B cell (primary cell): Measurements from ENCODE around the gene AMPH. TPM values are rescaled to one million over a fixed set of nuclear protein-coding genes. Genes with fewer than 3 reads are reported as not detected.

ENCODE experiments used
- ATAC-seq: fragments of 200-7000 bp; cut with Tn5 transposase; one replicate; pipeline ENCODE4 v1.10.0; 2021; ENCODE audit warnings: low read depth, mild to moderate bottlenecking, moderate number of reproducible peaks, moderate library complexity
- CTCF ChIA-PET: fragments of 350-600 bp; sonication (Branson Sonifier 250); formaldehyde crosslinking; loops from one replicate; lab custom pipeline; 2021; ENCODE audit warnings: antibody characterized with exemption, inconsistent platforms; lab: Charles Lee
- POLR2A ChIA-PET: fragments of 350-600 bp; sonication (Branson Sonifier 250); formaldehyde crosslinking; loops from one replicate; lab custom pipeline; 2021; ENCODE audit warnings: antibody characterized with exemption; lab: Charles Lee
- DNase-seq: peaks from one replicate; pipeline ENCODE4 v3.0.0; 2013
- H2AFZ ChIP-seq: 2 replicates; pipeline ENCODE4 v1.6.1; 2012; ENCODE audit warnings: mild to moderate bottlenecking, low read depth, low read length; ENCODE audit not compliant: insufficient read depth, poor library complexity, severe bottlenecking
- H3K27ac ChIP-seq, 2 donors: 1 replicate in 1 of 2; 2 replicates in 1 of 2; pipeline ENCODE4 v1.5.1; 2012 to 2013; ENCODE audit warnings: low read length in 2 of 2, mild to moderate bottlenecking in 2 of 2, moderate library complexity in 1 of 2
- H3K27me3 ChIP-seq, 4 experiments: fragments of 200-600 bp in 1 of 4; sonication (generic) in 1 of 4; replicated peaks in 1 of 4; 1 replicate in 2 of 4; 2 replicates in 2 of 4; pipeline versions ENCODE4 v1.6.1 to v1.7.0; 2013 to 2016; ENCODE audit warnings: low read length in 3 of 4, mild to moderate bottlenecking in 2 of 4, mixed read lengths in 1 of 4, moderate library complexity in 1 of 4; ENCODE audit not compliant: insufficient read depth in 4 of 4, control insufficient read depth in 3 of 4; ENCODE audit errors: control extremely low read depth in 1 of 4
- H3K36me3 ChIP-seq, 2 experiments: replicated peaks in 1 of 2; 1 replicate in 1 of 2; 2 replicates in 1 of 2; pipeline versions ENCODE4 v1.6.1 to v1.7.1; 2013; ENCODE audit warnings: low read length in 1 of 2; ENCODE audit not compliant: insufficient read depth in 2 of 2, control insufficient read depth in 1 of 2; ENCODE audit errors: control extremely low read depth in 1 of 2, extremely low read depth in 1 of 2
- H3K4me1 ChIP-seq, 2 donors: fragments of 200-600 bp in 1 of 2; sonication (generic) in 1 of 2; 1 replicate in 1 of 2; 2 replicates in 1 of 2; pipeline versions ENCODE4 v1.5.1 to v1.6.1; 2013 to 2017; ENCODE audit warnings: low read length in 2 of 2; ENCODE audit not compliant: control insufficient read depth in 2 of 2, insufficient read depth in 2 of 2
- H3K4me2 ChIP-seq: replicated peaks from 2 replicates; pipeline ENCODE3; 2012; ENCODE audit warnings: mild to moderate bottlenecking, low read depth, low read length; ENCODE audit not compliant: poor library complexity, severe bottlenecking
- H3K4me3 ChIP-seq, 5 experiments: fragments of 200-600 bp in 1 of 5; sonication (generic) in 1 of 5; 1 replicate in 3 of 5; 2 replicates in 2 of 5; pipeline versions ENCODE4 v1.5.1 to v1.7.0; 2011 to 2016; ENCODE audit warnings: low read length in 4 of 5, mild to moderate bottlenecking in 4 of 5, low read depth in 2 of 5, control low read depth in 1 of 5, moderate library complexity in 1 of 5; ENCODE audit not compliant: insufficient read depth in 1 of 5; ENCODE audit errors: control extremely low read depth in 1 of 5, extremely low read depth in 1 of 5
- H3K79me2 ChIP-seq: fragments of 200-600 bp; sonication (generic); one replicate; pipeline ENCODE4 v1.6.0; 2016; ENCODE audit warnings: low read length; ENCODE audit not compliant: control insufficient read depth, insufficient read depth
- H3K9ac ChIP-seq: fragments of 200-600 bp; sonication (generic); 2 replicates; pipeline ENCODE4 v1.6.1; 2017; ENCODE audit warnings: mild to moderate bottlenecking, low read length, moderate library complexity
- H3K9me3 ChIP-seq, 3 donors: one replicate each; pipeline versions ENCODE4 v1.6.1 to v1.7.1; 2013; ENCODE audit warnings: low read length in 2 of 3; ENCODE audit not compliant: control insufficient read depth in 2 of 3, insufficient read depth in 1 of 3; ENCODE audit errors: control extremely low read depth in 1 of 3
- H4K20me1 ChIP-seq: 2 replicates; pipeline ENCODE4 v1.6.0; 2012; ENCODE audit warnings: mild to moderate bottlenecking, low read length; ENCODE audit not compliant: insufficient read depth, control insufficient read depth, poor library complexity, severe bottlenecking
- H3K27ac Mint-ChIP-seq: one replicate; pipeline ENCODE4 v1.8.0; 2021; ENCODE audit warnings: mixed read lengths
- H3K27me3 Mint-ChIP-seq: one replicate; pipeline ENCODE4 v1.8.0; 2021; ENCODE audit warnings: mixed read lengths
- H3K4me1 Mint-ChIP-seq: one replicate; pipeline ENCODE4 v1.8.0; 2021; ENCODE audit warnings: mixed read lengths
- H3K4me3 Mint-ChIP-seq: one replicate; pipeline ENCODE4 v1.8.0; 2021; ENCODE audit warnings: mixed read lengths
- H3K9me3 Mint-ChIP-seq: one replicate; pipeline ENCODE4 v1.8.0; 2022; ENCODE audit warnings: mixed read lengths; ENCODE audit not compliant: insufficient read depth
- CTCF ChIP-seq: fragments of 200-600 bp; IDR thresholded peaks from one replicate; pipeline ENCODE4 v1.8.0; 2022; ENCODE audit warnings: antibody characterized with exemption, mild to moderate bottlenecking
- EZH2 ChIP-seq: IDR thresholded peaks from 2 replicates; pipeline ENCODE4 v1.6.1; 2012; ENCODE audit warnings: borderline replicate concordance, low read depth, mild to moderate bottlenecking, moderate library complexity, low read length; ENCODE audit not compliant: insufficient read depth, poor library complexity, severe bottlenecking
- WGBS: methylation state at CpG from one replicate; pipeline ENCODE4 v1.1.5; 2013; ENCODE audit warnings: missing lambda C conversion rate; ENCODE audit not compliant: insufficient coverage; 5-methylcytosine and 5-hydroxymethylcytosine counted together
- intact Hi-C: fragments of 100-400 bp; cut with micrococcal nuclease; formaldehyde crosslinking; loops from one replicate; pipeline ENCODE4 v1.10.0; 2022
- polyA plus RNA-seq: library from polyadenylated mRNA; depleted of rRNA; stranded (reverse); fragments of >200 nt; gene quantifications from 2 replicates; pipeline ENCODE4 v1.2.3, GENCODE V29; 2012
- total RNA-seq, 2 donors: library from RNA; stranded (reverse); fragments of 120-200 nt in 1 of 2; gene quantifications; 1 replicate in 1 of 2; 2 replicates in 1 of 2; pipeline versions ENCODE4 v1.2.3 to v1.2.4, GENCODE V29; 2013 to 2022

AMPH gene
- total and polyA plus RNA-seq, 2 donors (not counting 1 experiment from before 2014, with no cell fraction given) = not detected

GRCh38 chr7:38568497-38568896 lies 62.7 kb downstream of the AMPH start:
- no peak overlapping the region for H3K4me3 ChIP-seq
- TF ChIP-seq CTCF (no peak), EZH2 (no peak)
- H3K4me2 ChIP-seq = no peak overlapping the region
- ChIA-PET CTCF (no interaction called here), POLR2A (no interaction called here)
- H3K27ac ChIP-seq = no peak overlapping the region
- H3K36me3 ChIP-seq = no peaks in the 10 kb centered on the region
- Mint-ChIP-seq H3K27me3 (peaks cover 7% of the 10 kb centered on the region), H3K9me3 (no peaks in the 10 kb centered on the region), H3K4me1 (no peaks in the 10 kb centered on the region), H3K27ac (no peak overlapping the region), H3K4me3 (no peak overlapping the region)
- H2AFZ ChIP-seq = no peak overlapping the region
- H4K20me1 ChIP-seq = no peaks in the 10 kb centered on the region
- WGBS = no CpG with 5 or more reads among the region's 2 CpGs
- intact Hi-C loops = no loop called here
- no peaks in the 10 kb centered on the region for H3K27me3 ChIP-seq
- H3K4me1 ChIP-seq = no peaks in the 10 kb centered on the region
- H3K9me3 ChIP-seq = no peaks in the 10 kb centered on the region
- no peaks in the 10 kb centered on the region for H3K79me2 ChIP-seq
- H3K9ac ChIP-seq = no peak overlapping the region
- DNase-seq (no peak), ATAC-seq (no peak)

GRCh38 chr7:38565289-38565688 lies 65.9 kb downstream of the AMPH start:
- H3K4me1 ChIP-seq = no peaks in the 10 kb centered on the region
- ChIA-PET POLR2A (no interaction called here), CTCF (no interaction called here)
- no peak for ATAC-seq
- H3K27me3 ChIP-seq = peaks cover 0 to 3% (median 0%) of the 10 kb centered on the region in 4 experiments
- H3K4me1 Mint-ChIP-seq = no peaks in the 10 kb centered on the region
- no peak overlapping the region for H3K4me3 Mint-ChIP-seq
- TF ChIP-seq EZH2 = no peak
- TF ChIP-seq CTCF = no peak
- intact Hi-C loops = no loop called here
- no peak overlapping the region for H3K9ac ChIP-seq
- H3K9me3 ChIP-seq = no peaks in the 10 kb centered on the region
- no peak overlapping the region for H3K4me3 ChIP-seq
- WGBS = 90% methylated on average over 1 of the region's 2 CpGs
- H2AFZ ChIP-seq = no peak overlapping the region
- H3K79me2 ChIP-seq = no peaks in the 10 kb centered on the region
- no peak overlapping the region for H3K27ac ChIP-seq
- peaks cover 19% of the 10 kb centered on the region for H3K27me3 Mint-ChIP-seq
- no peak for DNase-seq
- no peak overlapping the region for H3K4me2 ChIP-seq
- no peaks in the 10 kb centered on the region for H3K36me3 ChIP-seq
- no peaks in the 10 kb centered on the region for H4K20me1 ChIP-seq
- no peak overlapping the region for H3K27ac Mint-ChIP-seq
- H3K9me3 Mint-ChIP-seq = no peaks in the 10 kb centered on the region
